ENCODE data around the gene SLC6A7.
"Not testable (repeated sequence)": the region's sequence is repeated elsewhere in the genome, so short reads cannot be mapped to it uniquely, and the experiment has no call there.

Gene SLC6A7

DNA sequence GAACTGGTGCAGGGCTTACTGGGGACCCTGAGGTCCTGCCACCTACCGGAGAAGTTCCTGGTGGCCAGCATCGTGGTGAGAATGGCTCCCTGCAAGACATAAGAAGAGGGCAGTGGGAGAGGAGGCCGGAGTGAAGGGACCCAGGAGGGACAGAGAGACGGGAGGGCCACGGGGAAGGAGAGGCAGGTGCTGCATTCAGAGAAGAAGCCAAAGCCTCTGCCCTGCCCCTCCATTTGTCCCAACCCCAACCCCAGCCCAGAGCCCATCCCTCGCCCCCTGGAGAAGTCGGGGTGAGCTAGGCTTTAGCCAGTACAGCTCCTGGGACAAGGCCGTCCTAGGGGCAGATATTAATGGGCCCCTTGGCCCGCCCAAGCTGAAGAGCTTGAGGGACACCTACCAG lies 57.9 kb downstream of the SLC6A7 start:
- Histone ChIP-seq H3K27me3 (ENCODE audit: control insufficient read depth, insufficient read depth, low read length) (no peaks in the 10 kb centered on the region), H3K4me3 (ENCODE audit: low read depth, low read length) (no peak overlapping the region), H3K9ac (no peak overlapping the region), H3K27ac (no peak overlapping the region), H2AFZ (no peak overlapping the region), H3K4me2 (ENCODE audit: low read length) (no peak overlapping the region), H3K4me1 (no peaks in the 10 kb centered on the region), H3K36me3 (ENCODE audit: control insufficient read depth, insufficient read depth, low read length) (no peaks in the 10 kb centered on the region), H3K9me3 (ENCODE audit: control insufficient read depth, low read length) (no peaks in the 10 kb centered on the region), H3K79me2 (no peaks in the 10 kb centered on the region)
- TF ChIP-seq, protein P1, sequence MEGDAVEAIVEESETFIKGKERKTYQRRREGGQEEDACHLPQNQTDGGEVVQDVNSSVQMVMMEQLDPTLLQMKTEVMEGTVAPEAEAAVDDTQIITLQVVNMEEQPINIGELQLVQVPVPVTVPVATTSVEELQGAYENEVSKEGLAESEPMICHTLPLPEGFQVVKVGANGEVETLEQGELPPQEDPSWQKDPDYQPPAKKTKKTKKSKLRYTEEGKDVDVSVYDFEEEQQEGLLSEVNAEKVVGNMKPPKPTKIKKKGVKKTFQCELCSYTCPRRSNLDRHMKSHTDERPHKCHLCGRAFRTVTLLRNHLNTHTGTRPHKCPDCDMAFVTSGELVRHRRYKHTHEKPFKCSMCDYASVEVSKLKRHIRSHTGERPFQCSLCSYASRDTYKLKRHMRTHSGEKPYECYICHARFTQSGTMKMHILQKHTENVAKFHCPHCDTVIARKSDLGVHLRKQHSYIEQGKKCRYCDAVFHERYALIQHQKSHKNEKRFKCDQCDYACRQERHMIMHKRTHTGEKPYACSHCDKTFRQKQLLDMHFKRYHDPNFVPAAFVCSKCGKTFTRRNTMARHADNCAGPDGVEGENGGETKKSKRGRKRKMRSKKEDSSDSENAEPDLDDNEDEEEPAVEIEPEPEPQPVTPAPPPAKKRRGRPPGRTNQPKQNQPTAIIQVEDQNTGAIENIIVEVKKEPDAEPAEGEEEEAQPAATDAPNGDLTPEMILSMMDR (IDR thresholded peaks at IDR 0.05) = no peak

DNA sequence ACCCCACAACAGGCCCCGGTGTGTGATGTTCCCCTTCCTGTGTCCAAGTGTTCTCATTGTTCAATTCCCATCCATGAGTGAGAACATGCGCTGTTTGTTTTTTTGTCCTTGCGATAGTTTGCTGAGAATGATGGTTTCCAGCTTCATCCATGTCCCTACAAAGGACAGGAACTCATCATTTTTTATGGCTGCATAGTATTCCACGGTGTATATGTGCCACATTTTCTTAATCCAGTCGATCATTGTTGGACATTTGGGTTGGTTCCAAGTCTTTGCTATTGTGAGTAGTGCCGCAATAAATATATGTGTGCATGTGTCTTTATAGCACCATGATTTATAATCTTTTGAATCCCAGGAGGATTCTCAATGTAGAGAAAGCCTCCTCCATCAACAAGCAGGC lies 58.6 kb downstream of the SLC6A7 start:
- not testable (repeated sequence) for H2AFZ ChIP-seq; H3K4me2 ChIP-seq (ENCODE audit: low read length); H3K27me3 ChIP-seq (ENCODE audit: control insufficient read depth, insufficient read depth, low read length); H3K4me1 ChIP-seq; H3K36me3 ChIP-seq (ENCODE audit: control insufficient read depth, insufficient read depth, low read length); H3K79me2 ChIP-seq; H3K27ac ChIP-seq; H3K9ac ChIP-seq; H3K4me3 ChIP-seq (ENCODE audit: low read depth, low read length); H3K9me3 ChIP-seq (ENCODE audit: control insufficient read depth, low read length)

DNA sequence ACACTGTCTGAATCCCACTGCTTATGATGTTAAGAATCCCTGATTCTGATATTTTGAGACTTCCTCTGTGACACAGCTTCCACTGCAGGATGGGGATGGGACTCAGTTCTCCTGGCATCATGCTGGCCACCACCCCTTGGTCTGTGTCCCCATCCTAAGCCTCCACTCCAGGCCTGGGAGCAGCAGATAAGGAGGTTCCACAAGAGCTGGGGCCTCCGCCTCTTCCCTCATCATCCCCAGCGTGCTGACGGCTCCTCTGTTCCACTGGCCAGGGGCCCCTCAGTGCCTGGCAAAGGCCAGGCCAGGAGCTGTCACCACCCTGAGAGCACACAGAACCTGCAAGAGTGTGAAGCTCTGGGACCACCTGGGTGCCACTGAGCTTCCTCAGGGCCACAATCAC lies 59.1 kb downstream of the SLC6A7 start:
- Histone ChIP-seq H3K9ac (no peak overlapping the region), H3K27me3 (ENCODE audit: control insufficient read depth, insufficient read depth, low read length) (no peaks in the 10 kb centered on the region), H3K27ac (no peak overlapping the region), H3K4me1 (no peaks in the 10 kb centered on the region), H3K9me3 (ENCODE audit: control insufficient read depth, low read length) (no peaks in the 10 kb centered on the region), H3K4me2 (ENCODE audit: low read length) (no peak overlapping the region), H3K36me3 (ENCODE audit: control insufficient read depth, insufficient read depth, low read length) (no peaks in the 10 kb centered on the region), H3K79me2 (no peaks in the 10 kb centered on the region), H3K4me3 (ENCODE audit: low read depth, low read length) (no peak overlapping the region), H2AFZ (no peak overlapping the region)
- TF ChIP-seq, protein P1 (IDR thresholded peaks at IDR 0.05) = no peak

DNA sequence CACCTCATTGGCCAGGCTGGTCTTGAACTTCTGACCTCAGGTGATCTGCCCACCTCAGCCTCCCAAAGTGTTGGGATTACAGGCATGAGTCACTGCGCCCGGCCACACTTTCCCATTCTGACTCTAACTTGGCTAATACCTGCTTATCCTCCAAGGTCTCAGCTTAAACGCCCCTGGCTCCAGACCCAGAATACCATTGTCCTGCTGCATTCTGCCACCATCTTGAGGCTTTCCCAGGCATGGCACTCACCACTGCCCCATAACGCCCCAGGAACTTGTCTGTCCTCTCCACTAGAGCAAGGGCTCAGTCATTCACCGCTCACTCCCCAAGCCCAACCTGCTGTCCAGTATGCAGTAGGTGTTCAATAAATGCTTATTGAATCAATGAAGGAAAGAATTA lies 59.9 kb downstream of the SLC6A7 start:
- H3K27ac ChIP-seq = no peak overlapping the region
- no peaks in the 10 kb centered on the region for H3K27me3 ChIP-seq (ENCODE audit: control insufficient read depth, insufficient read depth, low read length)
- no peak overlapping the region for H3K9ac ChIP-seq
- H3K9me3 ChIP-seq (ENCODE audit: control insufficient read depth, low read length) = no peaks in the 10 kb centered on the region
- H3K36me3 ChIP-seq (ENCODE audit: control insufficient read depth, insufficient read depth, low read length) = no peaks in the 10 kb centered on the region
- H3K79me2 ChIP-seq = no peaks in the 10 kb centered on the region
- H2AFZ ChIP-seq = no peak overlapping the region
- TF ChIP-seq, protein P1 (IDR thresholded peaks at IDR 0.05) = no peak
- no peak overlapping the region for H3K4me3 ChIP-seq (ENCODE audit: low read depth, low read length)
- H3K4me2 ChIP-seq (ENCODE audit: low read length) = no peak overlapping the region
- H3K4me1 ChIP-seq = no peaks in the 10 kb centered on the region

DNA sequence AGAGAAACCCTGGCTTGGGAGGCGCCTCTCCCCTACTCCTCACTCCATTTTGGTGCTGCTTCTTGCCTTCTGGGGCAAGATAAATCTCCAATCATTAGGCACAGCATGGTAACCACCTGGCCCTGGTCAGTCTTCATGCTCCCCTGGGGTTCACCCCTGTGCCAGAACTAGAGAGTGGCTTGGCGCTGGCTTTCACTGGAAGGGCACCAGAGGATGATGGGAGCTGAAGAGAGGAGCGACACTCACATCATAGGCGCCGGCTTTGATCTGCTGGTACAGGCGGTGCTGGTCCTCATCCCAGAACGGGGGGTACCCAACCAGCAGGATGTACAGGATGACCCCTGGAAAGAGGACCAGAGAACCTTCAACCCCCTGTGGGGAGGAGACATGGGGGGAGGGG lies 61.6 kb downstream of the SLC6A7 start:
- Histone ChIP-seq H3K4me1 (no peaks in the 10 kb centered on the region), H3K36me3 (ENCODE audit: control insufficient read depth, insufficient read depth, low read length) (no peaks in the 10 kb centered on the region), H3K27me3 (ENCODE audit: control insufficient read depth, insufficient read depth, low read length) (no peaks in the 10 kb centered on the region), H3K27ac (no peak overlapping the region), H3K9me3 (ENCODE audit: control insufficient read depth, low read length) (no peaks in the 10 kb centered on the region), H3K4me2 (ENCODE audit: low read length) (no peak overlapping the region), H3K9ac (no peak overlapping the region), H3K79me2 (no peaks in the 10 kb centered on the region), H2AFZ (no peak overlapping the region), H3K4me3 (ENCODE audit: low read depth, low read length) (no peak overlapping the region)
- TF ChIP-seq, protein P1 (IDR thresholded peaks at IDR 0.05) = no peak

Measured in parathyroid adenoma (tissue), 2 donors.